HG03342 (cell line): ENCODE measurements around the gene HEATR9.

Experiments used
- ATAC-seq: cut with Tn5 transposase; IDR thresholded peaks from one replicate; pipeline ENCODE4 v1.9.1; 2021; ENCODE audit warnings: mild to moderate bottlenecking, moderate library complexity; ENCODE audit not compliant: unreplicated experiment

HEATR9 gene

GRCh38 chr17:35865412-35866340 lies 3.0 kb downstream of the HEATR9 start:
- ATAC-seq, result no peak

- no peak for ATAC-seq
Measured at GRCh38 chr17:35864853-35865252, 3.8 kb downstream of the HEATR9 start.

GRCh38 chr17:35856603-35857002 lies 12.1 kb downstream of the HEATR9 start:
- ATAC-seq, result no peak

- ATAC-seq, result no peak
Measured at GRCh38 chr17:35855965-35856364, 12.7 kb downstream of the HEATR9 start.

DNA sequence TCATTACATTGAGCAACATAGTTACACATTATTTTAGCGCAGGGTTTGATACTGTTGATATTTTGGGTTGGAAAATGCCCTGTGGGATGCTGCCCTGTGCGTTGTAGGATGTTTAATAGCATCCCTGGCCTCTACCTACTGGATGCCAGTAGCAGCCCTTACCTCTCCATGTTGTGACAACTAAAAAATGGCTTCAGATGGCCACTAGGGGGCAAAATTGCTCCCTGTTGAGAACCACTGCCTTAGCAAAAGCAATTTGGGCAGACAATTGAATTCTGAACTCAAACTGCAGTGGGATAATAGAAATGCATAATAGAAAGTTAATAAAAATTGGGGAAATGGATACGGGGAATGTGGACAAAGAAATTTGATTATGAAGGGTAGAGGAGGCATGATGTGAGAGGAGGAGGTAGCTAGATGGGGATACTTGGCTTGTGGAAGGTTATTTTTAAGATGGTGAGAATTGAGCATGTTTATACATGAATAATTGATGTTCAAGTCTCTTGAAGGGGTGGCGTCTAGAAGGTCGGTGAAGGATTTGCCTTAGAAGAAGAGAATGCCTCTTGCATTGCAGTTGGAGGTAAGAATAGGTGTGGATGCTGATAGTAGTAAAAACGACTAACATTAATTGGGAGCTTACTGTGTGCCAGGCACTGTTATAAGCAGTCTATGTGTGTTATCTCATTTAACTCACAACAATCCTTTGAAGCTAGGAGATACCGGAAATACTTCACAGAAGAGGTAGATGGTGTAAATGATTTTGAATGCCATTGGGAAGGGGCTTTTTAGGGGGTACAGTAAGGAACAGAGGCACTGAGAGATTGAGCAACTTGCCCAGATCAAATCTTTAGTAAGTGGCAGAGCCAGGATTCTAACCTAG lies 19.0 kb downstream of the HEATR9 start:
- ATAC-seq, result no peak

DNA sequence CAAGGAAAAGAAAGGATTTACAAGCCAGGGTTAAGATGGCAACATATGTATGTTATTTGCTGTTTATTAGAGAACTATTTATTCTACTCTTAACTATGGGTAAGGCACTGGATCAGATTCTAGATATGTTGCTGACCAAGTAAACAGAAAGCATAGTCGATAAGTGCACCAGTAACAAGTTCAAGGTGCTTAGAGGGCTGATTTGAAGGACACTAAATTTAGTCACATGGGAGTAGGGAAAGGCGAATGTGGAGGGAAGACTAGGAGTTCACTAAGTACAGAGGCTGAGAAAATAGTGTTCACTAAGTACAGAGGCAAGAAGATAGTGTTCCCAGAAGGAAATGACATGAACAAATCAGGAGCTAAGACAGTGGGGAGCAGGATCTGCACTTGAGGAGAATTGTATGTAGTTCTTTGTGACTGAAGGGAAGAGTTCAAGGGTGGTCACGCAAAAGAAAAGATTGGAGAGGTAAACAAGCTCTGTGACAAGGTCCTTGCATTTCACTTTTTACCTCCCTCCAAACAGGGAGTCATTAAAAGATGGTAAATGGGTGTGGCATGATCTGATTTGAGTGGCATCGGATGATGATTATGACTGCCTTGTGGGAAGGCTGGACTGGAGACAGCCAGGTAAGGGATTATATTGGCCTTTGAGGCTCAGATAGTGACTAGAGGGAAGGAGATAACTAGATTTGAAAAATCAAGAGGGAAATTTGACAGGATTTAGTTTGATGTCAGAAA lies 20.9 kb downstream of the HEATR9 start:
- ATAC-seq, result no peak

GRCh38 chr17:35847006-35847405 lies 21.7 kb downstream of the HEATR9 start:
- no peak for ATAC-seq

- no peak for ATAC-seq
Measured at GRCh38 chr17:35846055-35846809, 22.5 kb downstream of the HEATR9 start.

- ATAC-seq, result no peak
Measured at GRCh38 chr17:35844547-35844946, 24.1 kb downstream of the HEATR9 start.

DNA sequence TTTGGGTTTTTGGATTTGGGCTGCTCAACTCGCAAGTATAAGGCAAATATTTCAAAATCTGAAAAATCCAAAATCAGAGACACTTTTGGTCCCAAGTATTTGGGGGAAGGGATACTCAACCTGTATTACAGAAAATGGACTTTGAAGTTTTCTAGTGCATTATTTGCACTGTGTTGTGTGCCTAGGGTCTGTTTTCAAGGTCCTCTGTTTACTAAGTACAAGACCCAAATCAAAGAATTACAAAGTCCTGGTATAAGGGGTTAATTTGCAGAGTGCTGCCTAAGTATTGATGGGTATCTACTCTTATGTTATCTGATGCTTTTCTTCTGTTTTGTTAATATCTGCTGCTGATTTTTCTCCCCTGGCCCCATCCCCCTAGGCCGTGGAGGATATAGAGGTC lies 25.0 kb downstream of the HEATR9 start:
- no peak for ATAC-seq

- no peak for ATAC-seq
Measured at GRCh38 chr17:35842239-35842638, 26.5 kb downstream of the HEATR9 start.

DNA sequence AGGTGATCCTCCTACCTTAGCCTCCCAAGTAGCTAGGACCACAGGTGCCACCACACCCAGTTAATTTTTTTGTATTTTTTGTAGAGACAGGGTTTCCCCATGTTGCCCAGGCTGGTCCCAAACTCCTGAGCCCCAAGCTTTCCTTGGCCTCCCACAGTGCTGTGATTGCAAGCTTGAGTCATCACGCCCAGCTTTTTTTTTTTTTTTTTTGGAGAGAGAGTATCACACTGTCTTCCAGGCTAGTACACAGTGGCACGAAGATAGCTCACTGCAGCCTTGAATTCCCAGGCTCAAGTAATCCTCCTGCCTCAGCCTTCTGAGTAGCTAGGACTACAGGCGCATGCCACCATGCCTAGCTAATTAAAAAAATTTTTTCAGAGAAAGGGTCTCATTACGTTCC lies 27.2 kb downstream of the HEATR9 start:
- ATAC-seq, result no peak

DNA sequence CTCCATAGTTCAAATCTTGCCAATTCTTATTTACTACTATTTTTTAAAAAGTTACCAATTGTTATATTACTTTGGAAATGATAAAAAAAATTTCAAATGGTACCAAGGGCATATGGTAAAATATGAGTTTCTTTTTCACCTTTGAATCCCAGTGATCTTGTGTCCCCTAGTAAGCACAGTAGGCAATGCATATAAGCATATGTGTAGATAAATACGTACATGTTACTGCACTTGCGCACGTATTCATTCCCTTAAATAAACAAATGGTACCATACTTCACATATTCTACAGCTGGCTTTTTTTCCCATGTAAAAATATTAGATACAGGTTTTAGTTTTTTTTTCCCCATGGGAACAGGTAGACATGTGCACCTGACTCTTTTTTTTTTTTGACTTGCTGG lies 27.6 kb downstream of the HEATR9 start:
- no peak for ATAC-seq

GRCh38 chr17:35825206-35825605 lies 43.5 kb downstream of the HEATR9 start:
- ATAC-seq, result no peak

DNA sequence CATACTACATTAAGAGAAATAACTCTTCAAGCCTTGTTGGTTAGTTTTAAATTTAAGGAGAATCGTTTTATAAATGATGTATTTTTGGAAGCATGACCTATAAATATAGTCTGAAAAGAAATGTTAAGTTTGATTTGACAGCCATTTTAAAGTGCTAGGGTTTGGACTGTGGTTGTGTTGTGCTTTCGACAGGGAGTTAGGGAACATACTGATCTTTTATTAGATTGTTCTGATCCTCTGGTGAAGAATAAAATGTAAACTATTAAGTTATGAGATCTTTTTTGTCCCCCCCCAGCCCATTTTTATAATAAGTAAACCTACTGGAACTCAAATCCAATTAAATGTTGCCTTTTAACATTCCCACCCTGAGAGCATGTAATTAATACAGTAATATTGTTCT lies 47.4 kb downstream of the HEATR9 start:
- no peak for ATAC-seq

DNA sequence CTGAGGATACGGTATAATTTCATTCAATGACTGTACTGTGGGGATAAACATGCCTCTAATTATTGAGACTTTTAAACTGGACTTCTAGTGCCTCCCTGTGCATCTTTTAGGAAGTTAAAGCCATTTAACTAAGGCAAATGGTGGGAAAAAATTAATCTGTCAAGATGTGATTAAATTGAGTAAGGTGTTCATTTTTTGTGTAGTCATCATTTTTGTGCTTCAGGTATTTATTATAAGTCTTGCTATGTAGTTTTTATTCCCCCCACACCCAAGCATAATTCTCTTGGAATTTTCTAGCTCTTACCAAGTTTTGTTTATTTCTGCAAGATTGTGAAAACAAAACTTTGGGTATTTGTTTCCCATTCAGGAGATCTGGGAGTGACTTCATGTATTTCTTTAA lies 49.2 kb downstream of the HEATR9 start:
- no peak for ATAC-seq

GRCh38 chr17:35817196-35817595 lies 51.5 kb downstream of the HEATR9 start:
- no peak for ATAC-seq

- no peak for ATAC-seq
Measured at GRCh38 chr17:35816723-35817122, 52.0 kb downstream of the HEATR9 start.

- no peak for ATAC-seq
Measured at GRCh38 chr17:35812456-35812855, 56.2 kb downstream of the HEATR9 start.

GRCh38 chr17:35811759-35812158 lies 56.9 kb downstream of the HEATR9 start:
- ATAC-seq, result no peak
